ENCODE measurements around the gene PDE8B. TPM values are rescaled to one million over a fixed set of nuclear protein-coding genes. Genes with fewer than 3 reads are reported as not detected.

The PDE8B gene
- polyA plus RNA-seq, 1 of the 3 experiments (the other 2 are of a cell fraction): not detected

DNA sequence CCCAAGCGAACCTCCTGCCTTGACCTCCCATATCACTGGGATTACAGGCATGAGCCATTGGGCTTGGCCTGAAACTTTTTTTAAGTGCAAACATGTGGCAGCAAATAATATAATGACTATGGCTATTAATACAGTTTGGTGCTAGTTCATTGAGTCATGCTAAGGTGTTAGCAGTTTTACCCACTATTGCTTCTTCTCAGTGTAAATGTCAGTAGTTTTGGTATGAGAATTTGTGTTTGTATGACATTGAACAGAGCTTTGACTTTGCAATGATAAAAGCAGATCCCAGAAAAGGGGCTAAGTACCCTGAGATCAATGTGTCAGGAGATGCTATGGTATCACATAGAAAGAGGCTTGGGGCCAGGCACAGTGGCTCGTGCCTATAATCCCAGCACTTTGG lies 214.4 kb downstream of the PDE8B start:
- TF ChIP-seq FOXM1 (IDR thresholded peaks at IDR 0.05; ENCODE audit: low read depth): no peak
- TF ChIP-seq RAD21 (IDR thresholded peaks at IDR 0.05; ENCODE audit: low read length): no peak
- no peak for TF ChIP-seq GATA2 (CRISPR knock-in tag; IDR thresholded peaks at IDR 0.05)
- no peak for TF ChIP-seq POLR2AphosphoS5 (IDR thresholded peaks at IDR 0.05; ENCODE audit: low read depth, low read length)
- no peak for TF ChIP-seq TEAD4 (IDR thresholded peaks at IDR 0.05; ENCODE audit: borderline replicate concordance, insufficient read depth)
- TF ChIP-seq, protein P1, sequence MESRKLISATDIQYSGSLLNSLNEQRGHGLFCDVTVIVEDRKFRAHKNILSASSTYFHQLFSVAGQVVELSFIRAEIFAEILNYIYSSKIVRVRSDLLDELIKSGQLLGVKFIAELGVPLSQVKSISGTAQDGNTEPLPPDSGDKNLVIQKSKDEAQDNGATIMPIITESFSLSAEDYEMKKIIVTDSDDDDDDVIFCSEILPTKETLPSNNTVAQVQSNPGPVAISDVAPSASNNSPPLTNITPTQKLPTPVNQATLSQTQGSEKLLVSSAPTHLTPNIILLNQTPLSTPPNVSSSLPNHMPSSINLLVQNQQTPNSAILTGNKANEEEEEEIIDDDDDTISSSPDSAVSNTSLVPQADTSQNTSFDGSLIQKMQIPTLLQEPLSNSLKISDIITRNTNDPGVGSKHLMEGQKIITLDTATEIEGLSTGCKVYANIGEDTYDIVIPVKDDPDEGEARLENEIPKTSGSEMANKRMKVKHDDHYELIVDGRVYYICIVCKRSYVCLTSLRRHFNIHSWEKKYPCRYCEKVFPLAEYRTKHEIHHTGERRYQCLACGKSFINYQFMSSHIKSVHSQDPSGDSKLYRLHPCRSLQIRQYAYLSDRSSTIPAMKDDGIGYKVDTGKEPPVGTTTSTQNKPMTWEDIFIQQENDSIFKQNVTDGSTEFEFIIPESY (IDR thresholded peaks at IDR 0.05; ENCODE audit: borderline replicate concordance, low read depth): no peak
- no peak for TF ChIP-seq NRF1 (IDR thresholded peaks at IDR 0.05; ENCODE audit: low read depth, low read length)
- TF ChIP-seq SIN3A (IDR thresholded peaks at IDR 0.05; ENCODE audit: borderline replicate concordance, low read depth, low read length): no peak
- TF ChIP-seq CHD2 (IDR thresholded peaks at IDR 0.05; ENCODE audit: low read length, partially characterized antibody): no peak
- TF ChIP-seq RFX5 (IDR thresholded peaks at IDR 0.05; ENCODE audit: low read length): no peak
- no peak for TF ChIP-seq RXRA (IDR thresholded peaks at IDR 0.05; ENCODE audit: borderline replicate concordance, low read depth)
- TF ChIP-seq MAX (IDR thresholded peaks at IDR 0.05; ENCODE audit: low read depth): no peak
- TF ChIP-seq MXI1 (IDR thresholded peaks at IDR 0.05; ENCODE audit: low read depth, low read length): no peak
- TF ChIP-seq NFIC (IDR thresholded peaks at IDR 0.05; ENCODE audit: borderline replicate concordance): no peak
- no peak for TF ChIP-seq TCF12 (IDR thresholded peaks at IDR 0.05)
- TF ChIP-seq JUND (IDR thresholded peaks at IDR 0.05): no peak
- no peak for TF ChIP-seq YY1 (IDR thresholded peaks at IDR 0.05; ENCODE audit: low read depth)
- no peak for TF ChIP-seq SMC3 (IDR thresholded peaks at IDR 0.05; ENCODE audit: low read depth, low read length)
- TF ChIP-seq EP300 (IDR thresholded peaks at IDR 0.05; ENCODE audit: borderline replicate concordance in 1 of 2, low read depth in 1 of 2, low read length in 1 of 2): no peak
- Histone ChIP-seq H3K4me3 (ENCODE audit: low read depth in 2 of 2, low read length in 1 of 2) (no peak overlapping the region), H3K4me2 (no peak overlapping the region), H3K9ac (no peak overlapping the region), H3K27me3 (ENCODE audit: insufficient read depth) (no peaks in the 10 kb centered on the region), H2AFZ (ENCODE audit: low read depth) (no peak overlapping the region), H3K27ac (ENCODE audit: low read depth in 2 of 2, low read length in 1 of 2) (no peak overlapping the region), H4K20me1 (ENCODE audit: insufficient read depth) (no peaks in the 10 kb centered on the region), H3F3A (replicated peaks; ENCODE audit: insufficient read depth) (peaks cover 8% of the 10 kb centered on the region), H3K36me3 (replicated peaks in 1 of 2; ENCODE audit: control insufficient read depth in 1 of 2, insufficient read depth in 2 of 2, low read length in 1 of 2) (peaks cover 3 to 15% of the 10 kb centered on the region in 2 experiments), H3K79me2 (ENCODE audit: insufficient read depth) (no peaks in the 10 kb centered on the region), H3K9me2 (no peaks in the 10 kb centered on the region), H3K9me3 (no peaks in the 10 kb centered on the region), H3K4me1 (ENCODE audit: control insufficient read depth in 1 of 2, insufficient read depth in 2 of 2, low read depth in 1 of 2, low read length in 1 of 2) (0 out of 4 replicates have a peak, but pooled peaks cover 0 to 7% of the 10 kb centered on the region in 2 experiments)
- CTCF ChIA-PET: interaction anchor here (1.7 kb wide), 1 partner anchor 12 kb away, joined by 11 read pairs; no protein-coding TSS in a partner anchor
- WGBS (ENCODE audit: low lambda C conversion rate): 98% methylated on average over 2 of the region's 2 CpGs
- POLR2A ChIA-PET: no interaction called here
- no peak for DNase-seq

DNA sequence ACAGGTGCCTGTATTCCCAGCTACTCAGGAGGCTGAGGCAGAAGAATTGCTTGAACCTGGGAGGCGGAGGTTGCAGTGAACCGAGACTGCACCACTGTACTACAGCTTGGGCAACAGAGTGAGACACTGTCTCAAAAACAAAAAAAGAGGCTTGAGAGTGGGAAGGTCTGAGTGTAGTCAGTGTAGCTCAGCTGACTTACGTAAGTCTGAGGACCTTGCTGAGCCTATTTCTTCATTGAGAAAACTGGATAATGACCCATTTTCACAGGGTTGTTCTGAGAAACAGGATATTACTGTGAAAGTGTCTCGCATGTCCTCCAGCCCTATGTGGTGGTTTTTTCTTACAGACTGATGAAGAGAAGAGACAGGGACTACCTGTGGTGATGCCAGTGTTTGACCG lies 214.9 kb downstream of the PDE8B start:
- no peak for DNase-seq
- Histone ChIP-seq H2AFZ (ENCODE audit: low read depth) (no peak overlapping the region), H3K27ac (ENCODE audit: low read depth in 2 of 2, low read length in 1 of 2) (no peak overlapping the region), H3F3A (replicated peaks; ENCODE audit: insufficient read depth) (peaks cover 9% of the 10 kb centered on the region), H3K9ac (no peak overlapping the region), H3K9me3 (no peaks in the 10 kb centered on the region), H3K9me2 (no peaks in the 10 kb centered on the region), H3K27me3 (ENCODE audit: insufficient read depth) (no peaks in the 10 kb centered on the region), H3K79me2 (ENCODE audit: insufficient read depth) (no peaks in the 10 kb centered on the region), H3K36me3 (replicated peaks in 1 of 2; ENCODE audit: control insufficient read depth in 1 of 2, insufficient read depth in 2 of 2, low read length in 1 of 2) (peaks cover 7 to 20% of the 10 kb centered on the region in 2 experiments), H3K4me2 (no peak overlapping the region), H3K4me1 (ENCODE audit: control insufficient read depth in 1 of 2, insufficient read depth in 2 of 2, low read depth in 1 of 2, low read length in 1 of 2) (0 out of 4 replicates have a peak, but pooled peaks cover 0 to 7% of the 10 kb centered on the region in 2 experiments), H3K4me3 (ENCODE audit: low read depth in 2 of 2, low read length in 1 of 2) (no peak overlapping the region), H4K20me1 (ENCODE audit: insufficient read depth) (no peaks in the 10 kb centered on the region)
- CTCF ChIA-PET: interaction anchor here (1.3 kb wide), 1 partner anchor 10 kb away, joined by 6 read pairs; no protein-coding TSS in a partner anchor
- POLR2A ChIA-PET: no interaction called here
- WGBS (ENCODE audit: low lambda C conversion rate): 96% methylated on average over 5 of the region's 5 CpGs
- TF ChIP-seq TEAD4 (IDR thresholded peaks at IDR 0.05; ENCODE audit: borderline replicate concordance, insufficient read depth): no peak
- no peak for TF ChIP-seq RXRA (IDR thresholded peaks at IDR 0.05; ENCODE audit: borderline replicate concordance, low read depth)
- TF ChIP-seq MXI1 (IDR thresholded peaks at IDR 0.05; ENCODE audit: low read depth, low read length): no peak
- TF ChIP-seq JUND (IDR thresholded peaks at IDR 0.05): no peak
- TF ChIP-seq GABPA (IDR thresholded peaks at IDR 0.05; ENCODE audit: low read depth): no peak
- no peak for TF ChIP-seq TAF1 (IDR thresholded peaks at IDR 0.05; ENCODE audit: borderline replicate concordance, low read depth, low read length)
- TF ChIP-seq, protein P2, sequence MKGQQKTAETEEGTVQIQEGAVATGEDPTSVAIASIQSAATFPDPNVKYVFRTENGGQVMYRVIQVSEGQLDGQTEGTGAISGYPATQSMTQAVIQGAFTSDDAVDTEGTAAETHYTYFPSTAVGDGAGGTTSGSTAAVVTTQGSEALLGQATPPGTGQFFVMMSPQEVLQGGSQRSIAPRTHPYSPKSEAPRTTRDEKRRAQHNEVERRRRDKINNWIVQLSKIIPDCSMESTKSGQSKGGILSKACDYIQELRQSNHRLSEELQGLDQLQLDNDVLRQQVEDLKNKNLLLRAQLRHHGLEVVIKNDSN (IDR thresholded peaks at IDR 0.05; ENCODE audit: borderline replicate concordance, low read depth): no peak
- TF ChIP-seq, protein P1 (IDR thresholded peaks at IDR 0.05; ENCODE audit: borderline replicate concordance, low read depth): no peak
- TF ChIP-seq RFX5 (IDR thresholded peaks at IDR 0.05; ENCODE audit: low read length): no peak
- TF ChIP-seq IRF3 (IDR thresholded peaks at IDR 0.05; ENCODE audit: low read depth, low read length): no peak
- no peak for TF ChIP-seq POLR2AphosphoS5 (IDR thresholded peaks at IDR 0.05; ENCODE audit: low read depth, low read length)

Measured in SK-N-SH (cell line).